Activated CD8-positive, alpha-beta memory T cell treated with anti-CD3 and anti-CD28 coated beads for 36 hours (primary cell): ENCODE results near the gene SCG3. TPM values are rescaled to one million over a fixed set of nuclear protein-coding genes. Genes with fewer than 3 reads are reported as not detected.

ENCODE experiments used
- CTCF ChIA-PET: fragments of 350-600 bp; sonication (Branson Sonifier 250); formaldehyde crosslinking; loops from one replicate; lab custom pipeline; 2021; ENCODE audit warnings: antibody characterized with exemption; lab: Charles Lee
- POLR2A ChIA-PET: fragments of 350-600 bp; sonication (Branson Sonifier 250); formaldehyde crosslinking; loops from one replicate; lab custom pipeline; 2021; ENCODE audit warnings: antibody characterized with exemption; lab: Charles Lee
- total RNA-seq, 2 experiments: library from RNA; stranded (reverse); gene quantifications; one replicate each; pipeline ENCODE4 v1.2.3, GENCODE V29; 2021

SCG3 gene
- total RNA-seq, 2 experiments from 2014 or later, result not detected

DNA sequence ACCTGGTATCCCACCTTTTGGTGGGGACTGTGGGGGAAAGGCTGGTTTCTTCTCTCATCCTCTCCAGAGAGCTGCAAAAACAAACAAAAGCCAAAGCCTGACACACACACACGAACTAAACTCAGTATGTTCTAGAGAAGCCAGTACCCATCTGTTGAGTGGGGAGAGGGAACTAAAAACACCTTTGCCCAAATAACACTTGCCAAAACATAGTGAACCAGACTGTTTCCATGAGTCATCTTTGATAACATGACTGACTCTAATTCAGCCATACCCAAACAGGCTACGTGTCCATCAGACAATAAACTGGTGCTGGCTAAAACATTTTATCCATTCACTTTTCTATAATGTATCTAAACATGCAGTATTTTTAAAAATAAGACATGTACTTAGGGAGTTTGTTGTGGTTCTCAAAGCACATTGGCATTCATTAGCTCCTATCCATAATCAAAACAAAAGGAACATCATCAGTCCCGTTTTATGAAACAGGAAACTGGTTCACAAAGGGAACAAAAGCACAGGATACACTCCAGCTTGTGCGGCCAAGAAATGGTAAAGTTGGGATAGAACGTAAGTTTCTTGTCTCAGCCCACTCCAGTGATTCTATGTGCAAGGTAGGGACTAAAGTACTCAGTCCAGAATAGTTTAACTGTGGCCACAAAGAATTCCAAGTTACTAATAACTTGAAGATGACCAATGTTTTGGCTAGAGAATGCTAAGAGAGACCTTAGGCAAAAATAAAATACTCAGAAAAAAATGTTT is 40.1 kb downstream of the SCG3 start:
- CTCF ChIA-PET, result interaction anchor here (1.1 kb wide), 1 partner anchor 55 kb away, joined by 5 read pairs; no protein-coding TSS in a partner anchor
- POLR2A ChIA-PET, result no interaction called here

GRCh38 chr15:51724199-51724598 is 42.9 kb downstream of the SCG3 start:
- POLR2A ChIA-PET, result no interaction called here
- CTCF ChIA-PET, result no interaction called here

DNA sequence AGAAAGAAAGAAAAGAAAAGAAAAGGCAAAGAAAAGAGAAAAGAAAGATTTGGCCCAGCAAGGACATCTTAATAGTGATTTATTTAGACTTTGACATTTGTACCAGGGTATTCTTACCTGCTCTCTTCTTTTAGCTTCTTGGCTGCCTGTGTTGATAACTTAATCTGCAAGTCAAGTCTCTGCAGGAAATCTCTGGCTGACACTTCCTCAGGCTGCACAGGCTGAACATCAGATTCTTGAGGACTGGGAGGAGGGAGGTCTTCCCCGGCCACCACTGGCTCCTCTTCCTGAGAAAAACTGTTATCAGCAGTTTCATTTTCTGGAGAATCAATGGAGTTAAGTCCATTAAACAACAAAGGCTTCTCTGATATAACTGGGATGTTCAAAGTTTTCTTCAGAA is 43.4 kb downstream of the SCG3 start:
- POLR2A ChIA-PET, result no interaction called here
- CTCF ChIA-PET, result no interaction called here

DNA sequence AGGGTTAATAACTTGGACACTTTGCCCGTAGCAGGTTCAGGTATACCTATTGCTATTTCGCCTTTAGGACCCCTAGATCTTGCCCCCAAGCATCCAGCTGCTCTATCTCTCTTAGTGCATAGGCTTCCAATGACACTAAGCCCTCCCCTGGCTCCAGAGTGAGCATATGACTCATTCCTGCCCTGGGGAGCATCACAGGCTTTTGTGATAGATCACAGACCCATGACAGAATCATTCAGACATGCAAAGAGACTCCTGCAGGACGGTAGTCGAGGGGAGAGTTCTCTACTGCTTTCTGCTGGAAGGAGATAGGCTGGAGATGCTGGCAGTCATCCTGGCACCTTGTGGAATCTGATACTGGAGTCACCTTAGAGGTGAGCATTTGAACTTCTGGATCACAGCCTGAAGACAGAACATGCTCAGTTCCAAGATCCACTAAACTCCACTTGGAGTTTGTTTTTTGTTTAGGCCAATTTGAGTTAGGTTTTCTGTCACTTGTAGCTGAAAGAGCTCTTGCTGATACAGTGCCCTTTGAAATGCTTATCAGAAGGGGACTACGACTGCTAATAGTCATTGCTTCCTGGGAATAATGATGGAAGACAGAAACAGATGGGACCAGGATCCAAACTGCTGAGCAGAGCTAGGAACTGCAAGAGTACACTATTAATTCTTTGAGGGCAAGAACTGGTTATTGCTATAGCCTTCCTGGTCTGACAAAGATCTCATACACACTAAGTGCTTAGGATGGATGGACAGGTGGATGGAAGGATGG is 45.2 kb downstream of the SCG3 start:
- POLR2A ChIA-PET, result no interaction called here
- CTCF ChIA-PET, result interaction anchor here (0.5 kb wide), 1 partner anchor 296 kb away, joined by 3 read pairs; no protein-coding TSS in a partner anchor

GRCh38 chr15:51727141-51727897 is 46.0 kb downstream of the SCG3 start:
- POLR2A ChIA-PET, result no interaction called here
- CTCF ChIA-PET, result no interaction called here

GRCh38 chr15:51731549-51732267 is 50.4 kb downstream of the SCG3 start:
- POLR2A ChIA-PET, result interaction anchor here (1.2 kb wide), 1 partner anchor 109 kb away, joined by 3 read pairs; the partner anchor contains the start of gene DMXL2
- CTCF ChIA-PET, result interaction anchor here (0.8 to 3.6 kb wide), 3 partner anchors 17 to 81 kb away, joined by 4 to 13 read pairs (median 8); no protein-coding TSS in a partner anchor

GRCh38 chr15:51732646-51733045 is 51.3 kb downstream of the SCG3 start:
- ChIA-PET CTCF (interaction anchor here (2.0 to 3.6 kb wide), 2 partner anchors 44 to 82 kb away, joined by 8 to 13 read pairs; no protein-coding TSS in a partner anchor), POLR2A (interaction anchor here (0.6 to 1.2 kb wide), 2 partner anchors 110 to 288 kb away, joined by 3 read pairs; partner anchors contain the start of gene DMXL2)

DNA sequence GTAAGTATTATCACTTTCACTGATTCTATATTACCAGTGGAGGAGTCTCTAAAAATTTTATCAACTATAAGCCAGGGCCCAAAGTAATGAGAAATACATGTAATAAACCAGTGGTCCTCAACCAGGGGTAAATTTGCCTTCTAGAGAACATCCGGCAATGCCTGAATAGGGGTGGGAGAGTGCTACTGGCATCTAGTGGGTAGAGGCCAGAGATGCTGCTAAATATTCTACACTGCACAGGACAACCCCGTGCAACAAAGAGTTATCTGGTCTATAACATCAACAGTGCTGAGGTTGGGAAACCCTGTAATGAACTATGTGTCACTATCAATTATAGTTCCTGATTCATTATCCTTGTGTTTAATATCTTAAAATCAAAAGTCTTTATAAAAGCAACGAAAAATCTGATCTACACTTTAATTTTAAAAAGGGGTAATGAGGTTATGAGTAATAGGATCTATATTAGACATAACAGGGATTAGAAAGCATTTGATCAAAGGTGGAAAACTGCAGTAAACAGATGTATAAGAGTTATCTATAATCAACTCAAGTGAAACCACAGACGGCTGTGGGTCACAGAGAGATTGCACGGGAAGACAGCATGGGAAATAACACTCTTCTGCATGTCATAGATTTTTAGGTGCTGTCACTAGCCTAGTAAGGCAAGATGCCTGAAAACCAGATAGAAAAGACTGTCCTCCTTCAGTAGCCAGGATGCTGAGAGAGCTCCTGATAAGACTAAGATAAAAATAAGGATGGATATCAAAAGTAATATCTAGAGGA is 54.1 kb downstream of the SCG3 start:
- ChIA-PET CTCF (interaction anchor here (2.0 kb wide), 1 partner anchor 41 kb away, joined by 10 read pairs; no protein-coding TSS in a partner anchor), POLR2A (no interaction called here)

- ChIA-PET POLR2A (interaction anchor here (0.7 to 1.9 kb wide), 3 partner anchors 16 to 443 kb away, joined by 3 to 7 read pairs (median 3); no protein-coding TSS in a partner anchor), CTCF (interaction anchor here (1.3 to 2.0 kb wide), 2 partner anchors 15 to 40 kb away, joined by 4 to 10 read pairs; partner anchors contain the start of gene TMOD2)
Measured at GRCh38 chr15:51736069-51736468, 54.8 kb downstream of the SCG3 start.

DNA sequence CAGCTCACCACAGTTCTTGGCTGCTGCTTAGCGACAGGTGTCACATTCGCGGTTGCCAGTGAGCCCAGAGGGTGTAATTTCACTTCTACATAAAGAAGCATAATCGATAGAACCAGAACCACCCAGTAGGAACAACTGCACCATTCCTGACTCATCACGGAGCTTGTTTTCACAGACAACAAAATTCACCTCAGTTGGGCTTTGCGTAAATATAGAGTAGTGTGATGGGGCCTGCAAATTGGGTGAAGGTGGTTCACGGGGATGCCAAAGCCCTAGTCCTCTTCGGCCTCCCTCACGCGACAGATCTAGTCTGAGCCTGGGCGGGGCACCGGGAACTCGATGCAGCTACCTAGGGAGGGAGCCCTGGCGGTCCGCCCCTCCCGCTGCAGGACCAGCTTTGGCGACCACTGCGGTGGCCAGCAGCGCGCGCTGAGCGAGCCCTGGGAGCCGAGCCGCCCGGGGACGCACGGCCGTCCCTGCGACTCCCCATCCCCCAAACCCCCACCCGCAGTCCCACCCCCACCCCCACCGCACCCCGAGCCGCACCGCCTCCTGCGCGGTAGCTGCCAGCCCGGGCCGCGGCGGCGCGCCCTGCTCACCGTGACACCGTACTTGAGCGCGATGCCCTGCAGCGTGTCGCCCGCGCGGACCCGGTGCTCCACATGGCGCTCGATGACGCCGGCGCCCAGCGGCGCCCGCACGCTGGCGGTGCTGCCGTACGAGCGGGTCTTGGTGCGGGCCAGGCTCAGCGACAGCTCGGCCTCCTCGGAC is 55.6 kb downstream of the SCG3 start:
- ChIA-PET POLR2A (interaction anchor here (0.6 to 1.9 kb wide), 5 partner anchors 10 to 442 kb away, joined by 3 to 7 read pairs (median 3); no protein-coding TSS in a partner anchor), CTCF (interaction anchor here (1.3 to 2.0 kb wide), 3 partner anchors 14 to 87 kb away, joined by 3 to 10 read pairs (median 4); partner anchors contain the start of gene TMOD2)

DNA sequence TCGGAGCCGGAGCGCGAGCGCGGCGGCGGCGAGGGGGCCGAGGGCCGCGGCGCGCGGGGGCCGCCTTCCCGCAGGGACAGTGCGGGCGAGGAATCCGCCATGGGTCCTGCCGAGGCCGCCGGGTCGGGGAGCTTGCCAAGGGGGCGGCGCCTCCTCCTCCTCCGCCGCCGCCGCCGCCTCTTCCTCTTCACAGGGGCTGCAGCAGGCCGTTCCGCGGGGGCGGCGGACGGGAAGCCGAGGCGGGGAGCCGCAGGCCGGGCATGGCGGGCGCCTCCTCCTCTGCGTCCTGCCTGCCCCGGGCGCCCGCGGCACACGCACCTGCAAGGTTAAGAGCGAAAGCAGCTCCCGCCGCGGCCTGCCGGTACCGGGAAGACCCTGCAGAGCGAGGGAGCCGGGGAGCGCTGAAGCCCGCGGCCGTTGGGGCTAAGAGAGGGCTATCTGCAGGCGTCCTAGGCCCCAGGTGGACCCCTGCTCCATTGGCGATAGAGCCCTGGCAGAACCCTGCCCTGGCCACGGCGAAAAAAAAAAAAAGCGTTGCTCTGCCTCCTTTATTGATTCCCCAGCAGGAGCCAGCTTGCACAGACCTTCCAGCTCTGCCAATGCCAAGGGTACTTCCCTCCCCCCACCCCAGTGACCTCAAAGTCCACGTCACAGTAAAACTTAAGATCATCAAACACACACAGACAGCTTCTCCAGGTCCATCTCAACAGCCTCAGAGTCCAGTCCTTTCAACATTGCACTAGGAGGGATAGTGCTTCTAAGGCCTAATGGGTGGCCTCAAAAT is 56.4 kb downstream of the SCG3 start, which contains the start of gene LYSMD2:
Gene LYSMD2 (minus strand): TSS at position 134 of the 784 bp plus-strand sequence. CDS start 33 bp downstream, at position 101.
- ChIA-PET CTCF (interaction anchor here (0.7 to 1.3 kb wide), 3 partner anchors 38 to 442 kb away, joined by 3 read pairs; no protein-coding TSS in a partner anchor), POLR2A (interaction anchor here (0.6 to 1.9 kb wide), 4 partner anchors 10 to 133 kb away, joined by 3 to 7 read pairs (median 4); no protein-coding TSS in a partner anchor)

DNA sequence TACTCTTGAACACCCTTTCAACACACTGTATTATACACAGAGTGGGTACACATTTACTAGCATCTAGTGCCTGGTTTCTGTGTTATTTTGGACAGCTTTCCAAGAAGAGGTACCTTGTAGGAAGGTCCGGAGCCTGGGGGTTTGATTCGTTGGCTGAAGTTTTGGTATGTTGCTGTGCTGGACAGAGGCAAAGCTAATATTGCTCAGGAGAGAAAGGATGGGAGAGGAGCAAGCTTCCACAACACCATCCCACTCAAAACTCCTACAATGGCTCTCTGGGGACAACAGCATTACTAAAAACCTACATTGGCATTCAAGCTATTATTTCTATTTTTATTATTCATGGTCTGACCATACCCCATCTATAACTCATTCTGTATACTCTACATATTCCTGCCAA is 57.2 kb downstream of the SCG3 start:
- POLR2A ChIA-PET, result interaction anchor here (0.6 to 1.3 kb wide), 2 partner anchors 11 to 134 kb away, joined by 3 to 5 read pairs; no protein-coding TSS in a partner anchor
- CTCF ChIA-PET, result interaction anchor here (0.8 to 1.5 kb wide), 3 partner anchors 38 to 88 kb away, joined by 3 to 4 read pairs (median 3); no protein-coding TSS in a partner anchor

DNA sequence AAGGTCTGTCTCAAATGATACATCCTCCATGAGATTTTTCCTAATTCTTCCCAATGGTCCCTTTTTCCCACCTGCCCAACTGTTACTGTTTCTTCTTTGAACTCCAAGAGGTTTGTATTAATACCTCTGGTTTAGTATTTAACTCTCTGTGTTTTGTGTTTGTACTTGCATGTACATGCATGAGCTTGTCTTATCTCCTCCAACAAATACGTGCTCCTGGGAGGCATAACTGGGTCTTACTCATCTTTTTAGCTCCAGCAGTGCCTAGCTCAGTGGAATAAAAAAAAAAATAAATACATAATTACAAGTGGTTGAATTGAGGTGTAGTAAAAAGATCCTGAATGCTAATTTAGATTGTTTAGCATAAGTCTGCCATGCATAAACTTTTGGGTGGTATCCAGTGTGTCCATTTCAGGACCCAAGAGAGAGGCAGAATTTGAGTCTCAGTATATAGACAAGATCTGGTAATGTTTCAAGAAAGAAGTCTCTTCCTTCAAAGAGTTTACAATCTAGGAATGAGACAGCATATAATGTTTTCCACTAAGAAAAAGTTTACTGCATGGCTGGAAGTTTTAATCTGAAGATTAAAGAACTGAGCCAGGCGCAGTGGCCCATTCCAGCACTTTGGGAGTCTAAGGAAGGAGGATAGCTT is 57.9 kb downstream of the SCG3 start:
- ChIA-PET CTCF (interaction anchor here (0.8 to 1.5 kb wide), 3 partner anchors 14 to 89 kb away, joined by 3 to 4 read pairs (median 3); no protein-coding TSS in a partner anchor), POLR2A (no interaction called here)

DNA sequence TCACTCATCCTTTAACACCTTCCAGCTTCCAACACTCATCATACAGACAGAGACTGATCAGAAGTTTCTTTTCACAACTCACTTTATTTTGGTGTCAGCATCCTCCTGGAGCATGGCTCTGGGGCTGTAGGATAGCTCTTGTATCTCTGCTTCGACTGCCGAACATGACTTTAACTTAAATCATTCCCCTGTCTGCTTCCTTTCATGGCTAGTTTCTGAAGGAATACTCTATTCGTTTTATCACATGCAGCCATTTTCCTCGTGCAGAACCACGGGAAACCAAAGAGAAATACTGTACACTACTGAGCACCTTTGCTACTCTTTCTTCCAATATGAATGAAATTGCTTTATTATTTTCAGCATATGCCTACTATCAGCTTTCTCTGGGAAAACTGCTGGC is 68.0 kb downstream of the SCG3 start:
- POLR2A ChIA-PET, result interaction anchor here (1.4 kb wide), 1 partner anchor 11 kb away, joined by 5 read pairs; the partner anchor contains the start of gene LYSMD2
- CTCF ChIA-PET, result interaction anchor here (0.9 kb wide), 1 partner anchor 126 kb away, joined by 3 read pairs; the partner anchor contains the start of gene DMXL2

DNA sequence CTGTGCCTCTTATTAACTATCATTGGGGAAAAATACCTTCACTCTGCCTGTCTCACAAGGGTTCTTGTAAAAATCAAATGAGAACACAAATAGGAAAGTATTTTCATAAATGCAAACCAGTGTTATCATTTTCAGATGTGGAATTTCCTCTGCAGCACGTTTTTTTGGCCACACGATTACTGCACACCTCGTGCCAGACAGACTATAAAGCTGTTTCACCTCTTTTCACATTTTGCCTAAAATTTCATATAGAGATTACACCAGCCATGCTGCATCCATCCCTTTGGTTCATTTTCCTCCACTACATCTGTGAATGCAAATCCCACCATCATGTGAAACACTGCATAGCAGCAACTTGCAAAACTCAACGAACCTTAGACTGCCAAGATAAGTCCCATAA is 68.9 kb downstream of the SCG3 start:
- CTCF ChIA-PET, result no interaction called here
- POLR2A ChIA-PET, result no interaction called here
